ENCODE measurements around the gene PEAK1.

- TF ChIP-seq, protein P1, sequence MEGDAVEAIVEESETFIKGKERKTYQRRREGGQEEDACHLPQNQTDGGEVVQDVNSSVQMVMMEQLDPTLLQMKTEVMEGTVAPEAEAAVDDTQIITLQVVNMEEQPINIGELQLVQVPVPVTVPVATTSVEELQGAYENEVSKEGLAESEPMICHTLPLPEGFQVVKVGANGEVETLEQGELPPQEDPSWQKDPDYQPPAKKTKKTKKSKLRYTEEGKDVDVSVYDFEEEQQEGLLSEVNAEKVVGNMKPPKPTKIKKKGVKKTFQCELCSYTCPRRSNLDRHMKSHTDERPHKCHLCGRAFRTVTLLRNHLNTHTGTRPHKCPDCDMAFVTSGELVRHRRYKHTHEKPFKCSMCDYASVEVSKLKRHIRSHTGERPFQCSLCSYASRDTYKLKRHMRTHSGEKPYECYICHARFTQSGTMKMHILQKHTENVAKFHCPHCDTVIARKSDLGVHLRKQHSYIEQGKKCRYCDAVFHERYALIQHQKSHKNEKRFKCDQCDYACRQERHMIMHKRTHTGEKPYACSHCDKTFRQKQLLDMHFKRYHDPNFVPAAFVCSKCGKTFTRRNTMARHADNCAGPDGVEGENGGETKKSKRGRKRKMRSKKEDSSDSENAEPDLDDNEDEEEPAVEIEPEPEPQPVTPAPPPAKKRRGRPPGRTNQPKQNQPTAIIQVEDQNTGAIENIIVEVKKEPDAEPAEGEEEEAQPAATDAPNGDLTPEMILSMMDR (IDR thresholded peaks at IDR 0.05), result no peak
- TF ChIP-seq POLR2A (IDR thresholded peaks at IDR 0.05), result no peak
Observed at GRCh38 chr15:77139312-77139711, 280.6 kb downstream of the PEAK1 start.
